Stimulated activated CD4-positive, alpha-beta T cell treated with anti-CD3 and anti-CD28 coated beads, TNF-alpha, amount 100 ng/mL, for 24 hours (primary cell): ENCODE measurements around the gene NME7.
"Not testable (repeated sequence)": the region's sequence is repeated elsewhere in the genome, so short reads cannot be mapped to it uniquely, and the experiment has no call there.

Experiments used
- DNase-seq, 3 experiments: peaks; one replicate each; pipeline ENCODE4 v3.0.0-alpha.2; 2020; ENCODE audit warnings: low read depth in 3 of 3

NME7 gene

DNA sequence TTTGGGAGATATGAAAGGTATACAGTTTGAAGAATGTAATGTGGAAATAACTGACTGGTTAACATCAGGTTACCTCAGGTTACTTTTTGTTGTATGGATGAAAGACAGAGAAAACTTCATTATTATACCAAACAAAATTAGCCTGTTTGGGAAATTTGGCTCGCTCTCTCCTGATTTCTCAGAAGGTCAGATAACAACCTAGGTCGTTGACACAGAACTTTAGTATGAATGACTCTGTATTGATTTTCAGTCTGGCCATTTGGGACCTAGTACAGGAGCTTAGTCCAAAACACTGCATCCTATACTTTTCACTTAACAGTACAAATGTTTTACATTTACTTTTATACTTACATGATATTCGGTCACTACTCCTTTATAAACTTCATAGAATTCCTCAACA is 132.8 kb downstream of the NME7 start:
- no peak for DNase-seq

DNA sequence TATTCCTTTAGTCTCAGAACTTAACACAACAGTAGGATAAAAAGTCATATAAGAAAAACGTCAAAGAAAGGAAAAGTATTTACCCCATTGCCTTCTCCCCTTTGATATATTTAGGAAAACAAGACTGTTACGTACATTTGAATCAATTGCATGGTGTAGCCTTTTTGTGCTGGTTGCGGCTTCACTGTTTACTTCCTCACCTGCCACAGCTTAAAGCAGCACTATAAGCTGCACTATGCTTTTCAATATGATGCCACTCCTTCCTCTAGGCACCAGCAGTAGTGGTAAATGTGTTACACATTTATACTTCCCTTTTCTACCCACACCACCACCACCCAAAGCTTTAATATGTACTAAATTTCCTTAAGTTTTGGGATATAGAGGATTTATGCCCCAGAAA is 150.0 kb downstream of the NME7 start:
- DNase-seq = no peak

DNA sequence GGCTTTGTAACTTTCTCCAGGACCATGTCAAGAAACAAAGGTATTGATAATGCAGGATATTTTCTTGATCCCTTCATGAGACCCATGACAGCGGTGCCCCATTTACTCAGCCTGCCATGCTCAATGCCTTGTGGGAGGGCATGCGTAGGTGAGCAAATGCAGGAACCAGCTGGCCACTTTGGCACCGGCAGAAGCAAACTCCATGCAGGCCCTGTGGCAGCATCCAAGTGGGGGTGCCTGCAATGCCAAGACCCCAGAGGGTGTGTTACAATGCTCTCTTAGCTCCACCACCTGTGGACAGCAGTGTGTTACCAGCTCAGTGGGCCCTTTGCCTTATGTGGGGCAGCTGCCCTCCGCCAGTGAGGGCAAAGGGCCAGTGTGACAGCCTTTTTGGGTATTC is 153.0 kb downstream of the NME7 start:
- no peak for DNase-seq

DNA sequence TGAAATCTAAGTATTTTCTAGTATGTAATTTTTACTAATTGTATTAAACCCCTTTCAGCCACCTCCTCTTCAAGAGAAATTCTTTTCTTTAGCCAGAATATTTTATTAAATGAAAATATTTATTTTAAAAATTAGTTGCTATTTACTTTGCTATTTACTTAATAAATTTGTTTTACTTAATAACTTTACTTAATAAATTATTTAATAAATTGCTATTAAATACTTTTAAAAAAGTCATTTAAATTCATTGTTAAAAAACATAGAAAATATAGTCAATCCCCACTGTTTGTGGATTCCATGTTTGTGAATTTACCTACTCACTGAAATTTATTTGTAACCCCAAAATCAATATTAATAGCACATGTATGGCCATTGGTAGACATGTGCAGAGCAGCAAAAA is 155.5 kb downstream of the NME7 start:
- no peak for DNase-seq

DNA sequence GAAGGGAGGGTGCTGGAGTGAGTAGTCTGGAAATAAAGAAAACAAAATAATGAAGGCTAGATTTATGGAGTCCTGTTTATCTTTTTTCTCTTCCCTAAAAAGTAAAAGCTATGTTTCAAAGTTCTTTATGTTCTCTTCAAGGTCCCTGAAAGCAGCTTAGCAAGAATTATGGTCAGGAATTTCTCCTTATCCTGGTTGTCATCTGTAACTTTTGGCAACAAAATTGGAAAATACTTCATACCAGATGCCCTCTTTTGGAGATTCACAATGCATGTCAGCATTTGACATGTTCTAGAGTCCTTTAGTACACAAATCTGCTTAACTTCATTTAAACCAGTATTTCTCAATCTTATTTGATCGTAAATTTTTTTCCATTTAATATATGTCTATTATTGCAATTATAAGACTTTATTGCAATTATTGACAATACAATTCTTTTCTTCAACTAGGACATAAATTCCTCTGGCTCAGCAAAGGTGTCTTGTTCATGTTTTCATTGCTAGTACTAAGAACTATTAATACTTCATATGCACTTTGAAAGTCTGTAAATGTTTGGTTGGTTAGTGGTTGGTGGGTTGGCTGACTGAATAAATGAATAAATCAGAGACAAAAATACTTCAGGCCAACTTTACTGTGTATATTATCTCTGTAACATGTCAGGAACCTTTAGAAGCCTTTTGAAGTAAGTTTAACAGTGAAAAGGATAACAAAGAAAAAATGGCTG is 159.6 kb downstream of the NME7 start:
- DNase-seq = no peak

DNA sequence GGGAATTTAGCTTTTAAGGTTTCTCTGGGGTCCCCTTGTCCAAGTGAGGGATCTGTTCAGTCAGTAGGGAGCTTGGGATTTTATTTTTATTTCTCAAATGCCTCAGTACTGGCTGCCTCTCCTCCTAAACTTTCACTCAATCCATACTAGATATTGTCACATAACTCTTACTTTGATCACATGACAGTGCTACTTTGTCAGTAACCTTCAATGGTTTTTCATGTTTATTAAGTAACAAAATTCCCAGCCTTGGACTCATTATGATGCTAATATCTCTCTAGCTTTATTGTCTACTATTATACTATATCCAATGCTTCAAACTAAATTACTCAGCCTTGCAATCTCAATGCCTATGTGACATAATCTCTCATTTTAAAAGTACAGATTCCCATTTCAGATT is 163.4 kb downstream of the NME7 start:
- no peak for DNase-seq

DNA sequence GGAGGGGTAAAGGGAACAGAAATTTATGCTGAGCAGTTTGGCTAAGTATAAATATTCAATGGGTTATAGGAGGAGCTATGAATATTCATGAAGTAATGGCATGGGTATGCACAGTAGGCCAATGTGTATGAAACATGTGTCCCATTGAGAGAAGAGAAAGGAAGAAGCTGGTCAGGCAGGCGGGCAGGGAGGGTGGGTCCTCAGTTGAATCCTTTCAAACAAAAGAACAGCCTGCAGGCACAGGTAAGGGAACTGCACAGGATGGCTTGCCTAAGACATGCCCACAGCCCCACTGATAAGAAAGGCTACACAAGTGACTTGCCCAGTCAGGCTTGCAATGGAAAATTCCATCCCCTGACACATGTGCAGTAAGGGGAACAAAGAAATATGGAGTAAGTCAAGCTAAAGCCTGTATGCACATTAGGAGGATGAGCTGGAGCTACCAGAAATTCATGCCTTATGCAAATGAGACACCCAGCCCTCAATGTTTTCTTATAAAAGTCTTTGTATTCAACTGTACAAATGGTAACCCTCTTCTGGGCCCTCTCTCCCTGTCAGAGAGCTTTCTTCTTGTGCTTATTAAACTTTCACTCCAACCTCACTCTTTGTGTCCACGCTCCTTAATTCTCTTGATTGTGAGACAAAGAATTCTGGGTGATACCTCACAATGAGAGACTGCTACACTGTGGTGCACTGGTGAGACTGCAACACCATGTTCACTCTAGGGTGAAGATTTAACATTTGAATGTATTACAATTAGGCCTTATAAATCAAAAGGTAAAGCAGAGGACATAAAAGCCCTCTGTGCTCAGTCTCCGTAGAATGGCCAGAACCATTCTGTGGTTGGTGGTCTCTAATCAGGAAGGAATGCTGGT is 164.6 kb downstream of the NME7 start:
- no peak for DNase-seq

DNA sequence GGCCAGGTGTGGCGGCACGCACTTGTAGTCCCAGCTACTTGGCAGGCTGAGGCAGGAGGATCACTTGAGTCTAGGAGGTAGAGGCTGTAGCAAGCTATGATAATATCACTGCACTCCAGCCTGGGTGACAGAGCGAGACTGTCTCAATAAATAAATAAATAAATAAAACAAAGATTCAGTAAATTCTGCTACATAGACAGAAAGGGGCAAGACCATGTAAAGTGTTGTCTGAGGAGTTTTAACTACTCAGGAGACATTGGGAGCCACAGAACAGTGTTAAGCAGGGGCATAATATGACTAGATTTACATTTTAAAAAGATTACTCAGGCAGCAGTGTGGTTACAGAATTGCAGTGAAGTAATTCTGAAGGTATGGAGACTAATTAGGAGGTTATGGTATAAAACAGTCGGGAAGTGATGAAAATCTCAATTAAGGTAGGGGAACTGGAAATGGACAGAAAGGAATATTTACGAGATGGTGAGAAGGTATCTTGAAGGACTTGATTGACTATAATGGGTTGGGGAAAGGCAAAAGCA is 166.4 kb downstream of the NME7 start:
- no peak for DNase-seq

DNA sequence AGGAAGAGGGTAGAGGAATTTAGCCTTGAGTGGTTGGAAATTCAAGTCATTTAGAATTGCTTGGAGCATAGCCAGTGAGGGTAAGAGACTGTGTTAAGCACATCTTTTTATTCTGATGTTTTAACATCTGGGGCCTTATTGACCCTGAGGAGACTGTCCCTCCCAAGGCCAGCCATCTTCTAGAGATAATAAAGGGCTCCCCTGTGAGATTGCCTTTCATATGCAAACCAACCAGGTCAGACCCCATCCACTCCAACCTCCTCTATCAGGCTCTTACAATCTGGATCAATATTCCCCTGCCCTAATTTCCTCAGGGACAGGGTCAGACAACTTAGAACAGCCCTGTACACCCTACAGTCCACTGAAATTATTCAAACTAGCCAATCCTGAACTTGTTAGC is 167.3 kb downstream of the NME7 start:
- no peak for DNase-seq

DNA sequence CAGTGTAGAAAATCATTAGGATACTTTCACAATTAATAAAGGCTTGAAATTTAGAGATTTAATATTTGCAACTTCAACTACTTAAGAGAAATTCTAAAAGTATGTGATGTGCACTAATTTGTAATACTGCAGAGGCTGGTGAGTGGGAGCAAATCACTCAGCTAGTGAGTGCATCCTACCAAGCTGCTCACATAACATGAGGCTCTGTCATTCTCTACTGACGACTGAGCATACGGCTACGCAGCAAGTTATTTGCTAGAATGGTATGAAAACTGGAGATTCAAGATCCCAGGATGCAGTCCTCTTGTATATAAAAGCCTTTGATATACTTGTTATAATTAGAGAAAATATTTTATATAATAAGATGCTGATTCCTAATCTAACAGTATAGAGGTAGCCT is 171.0 kb downstream of the NME7 start:
- no peak for DNase-seq

DNA sequence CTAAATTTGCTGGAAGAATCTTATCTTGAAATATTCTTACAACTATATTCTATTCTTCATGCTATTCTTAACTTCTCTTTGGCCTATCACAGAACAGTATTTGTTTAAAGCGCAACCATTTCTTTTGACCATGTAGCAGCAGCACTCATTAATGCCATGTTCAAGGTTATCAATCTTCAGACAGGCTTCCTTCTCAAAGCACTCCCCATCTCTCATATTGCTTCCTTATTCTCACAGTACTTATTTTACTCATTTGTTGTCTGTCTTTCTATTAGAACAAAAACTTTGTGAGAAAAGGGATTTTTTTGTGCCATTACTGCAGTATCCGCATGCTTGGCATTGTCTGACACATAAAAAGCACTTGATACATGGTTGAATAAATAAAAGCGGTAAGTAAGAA is 171.4 kb downstream of the NME7 start:
- DNase-seq = no peak

DNA sequence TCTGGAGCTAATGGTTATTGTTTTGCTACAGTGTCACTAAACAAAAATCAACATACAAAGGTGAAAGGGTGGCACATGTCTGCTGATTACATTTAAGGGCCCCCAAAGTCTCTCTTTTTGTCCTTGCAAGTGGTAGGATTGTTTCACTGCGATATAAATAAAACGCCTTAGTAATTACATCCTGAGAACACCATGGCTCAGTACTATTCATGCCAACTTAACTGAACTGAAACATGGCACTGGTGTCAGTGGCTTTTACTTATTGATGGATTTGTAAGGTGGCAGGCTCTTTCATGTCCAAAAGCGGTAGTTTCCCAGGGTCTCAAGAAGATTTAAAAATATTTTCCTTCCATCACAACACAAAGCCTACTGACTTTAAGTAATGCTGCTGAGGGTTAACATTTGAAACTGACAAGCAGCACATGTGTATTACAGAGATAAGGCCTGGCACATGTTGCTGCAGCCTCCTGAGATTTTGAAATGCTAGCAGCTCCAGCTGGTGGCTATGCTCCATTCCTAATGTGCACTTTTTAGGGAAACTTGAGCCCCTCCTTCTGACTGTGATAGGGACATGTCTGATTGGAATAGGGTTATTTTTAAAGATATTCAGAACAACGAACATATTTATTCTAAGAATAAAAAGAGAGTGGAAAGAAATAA is 174.3 kb downstream of the NME7 start:
- no peak for DNase-seq

DNA sequence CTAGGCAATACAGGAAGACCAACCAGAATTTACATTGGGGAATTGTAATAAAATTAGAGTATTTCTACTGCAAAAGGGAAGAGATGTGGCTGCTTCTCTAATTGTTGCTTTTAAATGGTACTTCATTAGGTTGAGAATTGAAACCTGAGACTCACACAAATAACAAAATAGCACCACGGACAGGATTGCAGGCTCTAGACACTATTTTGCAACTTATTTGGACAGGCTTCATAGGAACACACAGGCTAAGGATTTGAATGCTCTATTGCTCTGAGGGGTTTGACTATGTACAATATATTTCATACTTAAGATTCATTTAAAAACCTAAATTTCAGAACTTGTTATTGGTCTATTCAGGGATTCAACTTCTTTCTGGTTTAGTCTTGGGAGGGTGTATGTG is 181.5 kb downstream of the NME7 start:
- no peak for DNase-seq

DNA sequence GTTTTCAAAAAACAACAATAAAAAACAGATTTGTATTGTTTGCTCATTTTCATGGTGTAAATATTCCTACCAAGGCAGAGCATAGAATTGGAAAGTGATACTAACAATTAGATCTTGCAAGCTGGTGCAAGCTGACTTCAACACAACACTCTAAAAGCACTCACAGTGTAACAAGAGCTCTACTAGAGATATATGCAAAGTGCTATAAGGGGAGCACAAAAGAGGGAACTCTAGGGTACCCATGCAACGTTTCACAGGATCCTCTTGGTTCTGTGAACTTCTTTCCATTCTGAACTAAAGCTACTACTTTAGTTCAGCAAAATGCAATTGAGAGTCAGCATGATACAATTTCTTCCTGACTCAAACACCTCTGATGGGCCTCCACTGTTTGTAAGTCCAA is 182.8 kb downstream of the NME7 start:
- no peak for DNase-seq

DNA sequence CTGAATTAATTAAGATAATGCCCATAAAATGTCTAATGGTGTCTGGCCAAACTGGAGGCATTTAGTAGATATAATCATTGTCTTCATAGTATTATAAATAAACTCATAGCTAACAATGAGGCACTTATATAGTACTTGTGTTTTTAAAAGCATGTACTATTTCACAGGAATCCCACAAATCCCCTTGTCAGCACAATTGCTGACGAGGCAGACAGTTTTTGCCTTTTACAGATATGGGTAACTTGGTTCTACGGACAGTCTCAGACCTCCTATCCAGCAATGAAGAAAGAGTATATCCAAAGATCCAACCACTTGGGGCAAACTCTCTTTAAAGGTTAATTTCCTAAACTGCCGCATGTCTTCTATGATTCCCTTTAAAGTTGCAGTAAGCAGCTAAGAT is 187.4 kb downstream of the NME7 start:
- no peak for DNase-seq

DNA sequence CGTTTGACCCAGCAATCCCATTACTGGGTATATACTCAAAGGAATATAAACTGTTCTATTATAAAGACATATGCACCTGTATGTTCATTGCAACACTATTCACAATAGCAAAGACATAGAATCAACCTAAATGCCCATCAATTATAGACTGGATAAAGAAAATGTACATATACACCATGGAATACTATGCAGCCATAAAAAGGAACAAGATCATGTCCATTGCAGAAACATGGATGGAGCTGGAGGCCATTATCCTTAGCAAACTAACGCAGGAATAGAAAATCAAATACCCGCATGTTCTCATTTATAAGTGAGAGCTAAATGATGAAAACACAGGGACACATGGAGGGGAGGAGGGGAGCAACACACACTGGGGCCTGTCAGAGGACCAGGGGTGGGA is 188.2 kb downstream of the NME7 start:
- not testable (repeated sequence) for DNase-seq

DNA sequence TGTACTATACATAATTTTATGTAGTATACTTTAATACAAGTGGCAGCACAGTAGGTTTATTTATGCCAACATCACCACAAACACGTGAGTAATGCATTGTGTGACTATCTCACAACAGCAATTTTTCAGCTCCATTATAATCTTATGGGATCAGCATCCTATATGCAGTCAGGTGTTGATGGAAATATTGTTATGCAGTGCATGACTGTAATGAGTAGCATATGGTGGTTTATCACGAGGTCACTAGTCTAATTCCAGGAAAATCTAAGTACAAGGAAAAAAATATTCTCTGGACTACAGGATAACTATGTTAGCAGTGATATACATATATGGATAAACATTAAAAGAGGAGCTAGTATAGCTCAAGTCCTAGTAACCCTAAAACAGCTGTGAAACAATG is 192.1 kb downstream of the NME7 start:
- no peak for DNase-seq

DNA sequence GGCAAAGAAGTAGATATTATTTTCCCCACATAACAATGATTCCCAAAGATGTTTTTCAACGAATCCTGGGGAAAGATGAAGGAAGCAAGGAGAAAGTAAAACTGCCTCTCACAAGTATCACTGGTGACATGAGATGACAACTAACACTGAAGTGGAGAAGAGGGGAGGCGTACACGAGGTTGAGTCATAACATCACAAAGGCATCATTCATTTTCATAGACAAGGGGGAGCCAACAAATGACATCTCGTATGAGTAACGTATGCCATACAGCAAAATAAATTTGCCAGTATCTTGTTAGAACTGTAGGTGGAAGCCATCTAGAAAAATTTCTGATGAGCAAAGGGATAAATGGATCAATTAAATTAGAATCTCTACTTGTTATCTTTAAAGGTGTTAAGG is 204.5 kb downstream of the NME7 start:
- no peak for DNase-seq

DNA sequence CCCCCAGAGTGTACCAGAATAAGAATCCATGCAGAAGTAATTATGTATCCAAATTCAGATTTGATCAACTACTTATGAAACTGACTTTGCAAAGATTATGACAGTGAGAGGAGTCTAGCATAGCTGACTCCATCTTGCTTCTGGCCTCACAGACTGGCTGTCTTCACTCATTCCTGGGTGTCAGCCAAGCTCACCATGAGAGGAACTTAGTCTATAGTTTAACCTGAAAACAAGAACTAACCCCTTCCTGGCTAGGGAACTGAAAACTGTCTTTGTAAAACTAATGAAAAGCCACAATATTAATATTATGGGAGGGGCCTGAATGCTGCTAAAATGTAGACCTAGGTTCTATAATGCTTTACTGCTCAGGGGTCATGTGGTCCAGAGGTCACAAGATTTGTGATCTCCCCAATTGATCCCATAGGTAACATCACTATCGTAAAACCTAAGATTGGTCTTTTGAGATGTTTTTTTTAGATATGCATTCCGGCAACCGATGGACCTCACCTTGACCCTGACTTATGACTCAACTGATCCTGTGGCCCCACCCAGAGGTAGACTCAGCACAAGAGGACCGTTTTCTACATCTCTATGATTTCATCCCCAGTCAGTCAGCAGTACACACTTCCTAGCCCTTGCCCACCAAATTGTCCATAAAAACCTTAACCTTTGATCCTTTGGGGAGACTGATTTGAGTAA is 206.0 kb downstream of the NME7 start:
- DNase-seq = no peak

DNA sequence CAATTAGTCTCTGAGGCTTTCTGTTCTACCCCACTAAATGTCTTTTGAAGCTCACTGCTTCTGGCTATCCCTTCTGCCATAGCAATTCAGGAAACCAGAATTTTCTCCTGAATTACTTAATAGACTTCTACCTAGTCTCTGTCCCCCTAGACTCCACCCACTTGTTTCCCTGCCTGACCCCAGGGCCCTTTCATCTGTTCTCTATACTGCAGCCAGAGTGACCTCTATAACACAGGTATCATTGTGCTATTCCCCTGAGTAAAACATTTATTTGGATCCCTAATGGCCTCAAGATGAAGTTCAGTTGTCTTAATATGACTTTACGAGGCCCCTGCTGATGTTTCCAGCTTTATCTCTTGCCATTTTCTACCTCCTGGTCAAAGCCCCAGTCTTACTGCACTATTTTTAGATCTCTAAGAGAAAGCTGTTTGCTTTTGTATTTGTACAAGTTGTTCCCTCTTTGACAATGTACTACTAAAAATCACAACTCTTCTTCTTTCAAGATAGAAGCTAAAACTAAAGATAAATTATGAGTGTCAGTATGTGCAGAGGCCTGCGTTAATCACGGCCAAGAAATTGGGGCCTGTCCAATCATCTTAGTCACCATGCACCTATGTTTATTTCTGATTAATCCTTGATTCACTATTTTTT is 206.6 kb downstream of the NME7 start:
- DNase-seq = no peak

DNA sequence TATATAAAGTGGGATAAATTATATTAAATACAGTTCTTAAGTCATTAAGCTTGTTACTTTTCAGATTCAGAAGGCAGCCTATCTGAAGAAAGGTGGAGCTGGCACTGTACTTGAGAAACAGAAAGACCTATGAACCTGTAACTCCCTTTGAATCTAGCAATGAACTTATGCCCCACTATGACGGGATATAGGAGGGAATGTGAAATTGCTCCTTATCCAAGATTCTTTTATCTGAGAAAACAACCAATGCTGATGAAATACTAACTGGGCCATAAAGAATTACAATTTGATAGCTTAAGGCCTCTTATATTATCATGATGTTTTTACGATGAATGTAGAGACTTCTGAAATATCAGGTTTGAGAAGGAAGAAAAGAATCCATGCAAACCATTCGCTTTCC is 211.0 kb downstream of the NME7 start:
- DNase-seq = no peak
